NCI-H82 treated with DMSO at 0.1 percent for 48 hours (cell line): ENCODE measurements around the gene CC2D1A.

Experiments
- DNase-seq: peaks from one replicate; lab custom pipeline; 2025; ENCODE audit not compliant: unreplicated experiment; lab: John Stamatoyannopoulos, UW

Gene CC2D1A

GRCh38 chr19:13905634-13906520 is at the start of gene CC2D1A, which contains the start of gene BRME1:
TSS of gene CC2D1A (plus strand) at chr19:13906201. CDS start at chr19:13906442, 241 bp downstream.
TSS of gene BRME1 (minus strand) at chr19:13906117. CDS start at chr19:13904892, 1,225 bp downstream.
- peak; percentile 87 for DNase-seq

- DNase-seq = no peak
Observed at GRCh38 chr19:13856497-13856896, 49.5 kb upstream of the CC2D1A start.

- DNase-seq = peak; percentile 55
Observed at GRCh38 chr19:13859361-13859880, 46.6 kb upstream of the CC2D1A start.

GRCh38 chr19:13860679-13861391 is 45.2 kb upstream of the CC2D1A start:
- no peak for DNase-seq

- DNase-seq = no peak
Observed at GRCh38 chr19:13861392-13861713, 44.6 kb upstream of the CC2D1A start.

GRCh38 chr19:13861714-13862531 is 44.1 kb upstream of the CC2D1A start:
- DNase-seq = peak; percentile 75

- no peak for DNase-seq
Observed at GRCh38 chr19:13864046-13864666, 41.8 kb upstream of the CC2D1A start.

GRCh38 chr19:13864667-13865570 is 41.1 kb upstream of the CC2D1A start:
- peak; percentile 27 for DNase-seq

- no peak for DNase-seq
Observed at GRCh38 chr19:13865571-13866462, 40.2 kb upstream of the CC2D1A start.

- DNase-seq = no peak
Observed at GRCh38 chr19:13866463-13867046, 39.4 kb upstream of the CC2D1A start.

- DNase-seq = no peak
Observed at GRCh38 chr19:13868663-13869062, 37.3 kb upstream of the CC2D1A start.

GRCh38 chr19:13869281-13869680 is 36.7 kb upstream of the CC2D1A start:
- DNase-seq = no peak

GRCh38 chr19:13870873-13871272 is 35.1 kb upstream of the CC2D1A start:
- DNase-seq = no peak

- no peak for DNase-seq
Observed at GRCh38 chr19:13872339-13872694, 33.7 kb upstream of the CC2D1A start.

GRCh38 chr19:13872695-13873389 is 33.2 kb upstream of the CC2D1A start:
- DNase-seq = no peak

GRCh38 chr19:13873834-13874515 is 32.0 kb upstream of the CC2D1A start:
- no peak for DNase-seq

GRCh38 chr19:13875824-13876223 is 30.2 kb upstream of the CC2D1A start:
- DNase-seq = no peak
